Erythroblast (primary cell): Measurements from ENCODE around the gene SMARCB1.

ENCODE experiments used
- GATA1 ChIP-seq: IDR thresholded peaks from 2 replicates; pipeline ENCODE4 v1.6.1; 2011; ENCODE audit warnings: low read depth, mild to moderate bottlenecking, control low read depth, low read length, moderate library complexity
- POLR2A ChIP-seq: IDR thresholded peaks from 2 replicates; pipeline ENCODE4 v1.6.1; 2011; ENCODE audit warnings: mild to moderate bottlenecking, low read length

- TF ChIP-seq POLR2A (no peak), GATA1 (no peak)
These were observed 55.1 kb downstream of the SMARCB1 start for GRCh38 chr22:23841736-23842445.
